ENCODE data around the gene ADGRB3.

ADGRB3 gene

GRCh38 chr6:68649669-68650068, 14.6 kb downstream of the ADGRB3 start:
- TF ChIP-seq, protein P1, sequence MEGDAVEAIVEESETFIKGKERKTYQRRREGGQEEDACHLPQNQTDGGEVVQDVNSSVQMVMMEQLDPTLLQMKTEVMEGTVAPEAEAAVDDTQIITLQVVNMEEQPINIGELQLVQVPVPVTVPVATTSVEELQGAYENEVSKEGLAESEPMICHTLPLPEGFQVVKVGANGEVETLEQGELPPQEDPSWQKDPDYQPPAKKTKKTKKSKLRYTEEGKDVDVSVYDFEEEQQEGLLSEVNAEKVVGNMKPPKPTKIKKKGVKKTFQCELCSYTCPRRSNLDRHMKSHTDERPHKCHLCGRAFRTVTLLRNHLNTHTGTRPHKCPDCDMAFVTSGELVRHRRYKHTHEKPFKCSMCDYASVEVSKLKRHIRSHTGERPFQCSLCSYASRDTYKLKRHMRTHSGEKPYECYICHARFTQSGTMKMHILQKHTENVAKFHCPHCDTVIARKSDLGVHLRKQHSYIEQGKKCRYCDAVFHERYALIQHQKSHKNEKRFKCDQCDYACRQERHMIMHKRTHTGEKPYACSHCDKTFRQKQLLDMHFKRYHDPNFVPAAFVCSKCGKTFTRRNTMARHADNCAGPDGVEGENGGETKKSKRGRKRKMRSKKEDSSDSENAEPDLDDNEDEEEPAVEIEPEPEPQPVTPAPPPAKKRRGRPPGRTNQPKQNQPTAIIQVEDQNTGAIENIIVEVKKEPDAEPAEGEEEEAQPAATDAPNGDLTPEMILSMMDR (IDR thresholded peaks at IDR 0.05; ENCODE audit: low read depth, low read length): no peak
- H3K4me3 ChIP-seq (ENCODE audit: low read depth, low read length): no peak overlapping the region

- H3K4me3 ChIP-seq (ENCODE audit: low read depth, low read length): no peak overlapping the region
- TF ChIP-seq, protein P1 (IDR thresholded peaks at IDR 0.05; ENCODE audit: low read depth, low read length): no peak
Measured at GRCh38 chr6:68650142-68650541, 15.1 kb downstream of the ADGRB3 start.

GRCh38 chr6:68651011-68651985, 16.2 kb downstream of the ADGRB3 start:
- no peak overlapping the region for H3K4me3 ChIP-seq (ENCODE audit: low read depth, low read length)
- TF ChIP-seq, protein P1 (IDR thresholded peaks at IDR 0.05; ENCODE audit: low read depth, low read length): no peak

- H3K4me3 ChIP-seq (ENCODE audit: low read depth, low read length): no peak overlapping the region
- TF ChIP-seq, protein P1 (IDR thresholded peaks at IDR 0.05; ENCODE audit: low read depth, low read length): no peak
Measured at GRCh38 chr6:68652117-68652536, 17.0 kb downstream of the ADGRB3 start.

DNA sequence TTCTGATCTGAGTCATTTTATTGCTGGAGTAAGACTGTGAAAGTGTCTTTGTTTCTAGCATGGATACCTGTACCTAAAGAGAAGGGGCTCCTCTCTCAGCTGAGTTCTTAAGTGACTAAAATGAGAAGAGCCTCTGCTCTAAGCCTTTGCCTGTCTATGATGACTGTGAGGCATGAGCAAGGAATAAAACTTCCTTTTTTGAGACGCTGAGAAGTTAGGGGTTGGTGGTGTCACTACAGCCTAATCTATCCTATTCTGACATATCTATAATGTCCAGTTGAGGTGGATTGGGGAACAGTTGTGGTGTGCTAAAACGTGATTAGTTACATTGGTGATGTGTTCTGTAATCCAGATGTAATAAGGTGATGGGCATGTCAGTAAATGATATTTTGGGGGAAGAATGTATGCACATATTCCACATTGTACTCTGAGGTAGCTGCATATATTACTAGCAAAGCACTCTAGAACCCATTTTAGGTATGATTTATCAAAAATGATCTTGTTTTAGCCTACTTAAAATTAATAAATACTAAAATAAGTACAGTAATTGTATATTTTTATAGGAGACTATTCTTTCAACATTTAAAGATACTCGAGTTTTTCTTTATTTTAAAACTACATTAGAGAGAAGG, 18.1 kb downstream of the ADGRB3 start:
- TF ChIP-seq, protein P1 (IDR thresholded peaks at IDR 0.05; ENCODE audit: low read depth, low read length): no peak
- H3K4me3 ChIP-seq (ENCODE audit: low read depth, low read length): no peak overlapping the region

- TF ChIP-seq, protein P1 (IDR thresholded peaks at IDR 0.05; ENCODE audit: low read depth, low read length): no peak
- H3K4me3 ChIP-seq (ENCODE audit: low read depth, low read length): no peak overlapping the region
Measured at GRCh38 chr6:68653706-68654089, 18.6 kb downstream of the ADGRB3 start.

DNA sequence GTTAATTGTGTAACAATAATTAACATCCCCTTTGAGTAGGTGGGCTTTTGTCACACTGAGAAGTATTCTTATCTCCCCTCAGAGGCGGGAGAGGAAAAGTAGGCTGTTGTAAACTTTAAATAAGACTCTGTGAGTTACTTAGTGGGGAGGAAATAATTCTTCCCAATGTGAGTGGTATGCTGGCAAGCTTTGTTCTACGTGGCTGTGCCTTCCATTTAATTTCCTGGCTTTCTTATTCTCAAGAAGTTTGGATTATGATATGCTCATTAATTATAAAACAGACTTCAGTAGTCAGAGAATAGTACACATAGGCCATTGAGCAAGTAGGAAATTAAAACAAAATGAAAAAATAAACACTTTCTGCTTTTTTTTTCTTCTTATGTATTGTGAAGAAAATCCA, 19.1 kb downstream of the ADGRB3 start:
- no peak overlapping the region for H3K4me3 ChIP-seq (ENCODE audit: low read depth, low read length)
- TF ChIP-seq, protein P1 (IDR thresholded peaks at IDR 0.05; ENCODE audit: low read depth, low read length): no peak
